Measurements from ENCODE around the gene HBA2. TPM values are rescaled to one million over a fixed set of nuclear protein-coding genes. Genes with fewer than 3 reads are reported as not detected.

The HBA2 gene
- total and polyA plus RNA-seq, 2 of the 4 experiments (the other 2 are of a cell fraction) = not detected

- H4K91ac ChIP-seq (ENCODE audit: insufficient read depth, low read depth, low read length) = no peak overlapping the region
- H3K9me3 ChIP-seq (ENCODE audit: control insufficient read depth, insufficient read depth, low read length) = no peaks in the 10 kb centered on the region
- H3K4me1 ChIP-seq (ENCODE audit: control insufficient read depth, insufficient read depth, low read length) = no peaks in the 10 kb centered on the region; the same call in 1 of the 2 replicates
- H3K27me3 ChIP-seq (ENCODE audit: control insufficient read depth, insufficient read depth, low read length) = no peaks in the 10 kb centered on the region
- H4K8ac ChIP-seq (ENCODE audit: low read depth in 2 of 2, low read length in 2 of 2) = no peak overlapping the region
- no peak overlapping the region for H3K27ac ChIP-seq (ENCODE audit: insufficient read depth, low read length)
- H3K23ac ChIP-seq (ENCODE audit: low read depth, low read length) = no peak overlapping the region
- H2AFZ ChIP-seq (replicated peaks; ENCODE audit: low read length, poor library complexity) = no peak overlapping the region
- H3K4me2 ChIP-seq (ENCODE audit: low read depth, low read length) = no peak overlapping the region
- 0 out of 2 replicates have a peak, but pooled peaks cover 2% of the 10 kb centered on the region for H3K36me3 ChIP-seq (ENCODE audit: control insufficient read depth, insufficient read depth, low read length)
- H3K4ac ChIP-seq (ENCODE audit: low read depth, low read length) = no peak overlapping the region
- no peak overlapping the region for H2BK5ac ChIP-seq (ENCODE audit: low read depth, low read length, poor library complexity, severe bottlenecking)
- no TSS peak for BruUV-seq (replicated peaks)
- in situ Hi-C loops (cut with MboI; ENCODE audit: low sequenced_read_pairs) = no loop called here
- ChIA-PET CTCF (no interaction called here), POLR2A (ENCODE audit: unreplicated experiment) (no interaction called here)
- no peak overlapping the region for H4K5ac ChIP-seq (ENCODE audit: low read depth, low read length)
- no peak overlapping the region for H2BK120ac ChIP-seq (ENCODE audit: low read depth, low read length)
- H3K9me1 ChIP-seq (ENCODE audit: insufficient read depth, low read length) = no peaks in the 10 kb centered on the region; the same call in 1 of the 2 replicates
- H3K79me1 ChIP-seq (ENCODE audit: low read depth in 1 of 2, low read length in 2 of 2) = peaks cover 40 to 71% of the 10 kb centered on the region in 2 experiments
- TF ChIP-seq RFX5 (IDR thresholded peaks at IDR 0.05; ENCODE audit: low read depth, low read length) (no peak), FOS (IDR thresholded peaks at IDR 0.05; ENCODE audit: low read depth, low read length) (no peak), BHLHE40 (IDR thresholded peaks at IDR 0.05; ENCODE audit: low read depth, low read length) (no peak), RAD21 (IDR thresholded peaks at IDR 0.05; ENCODE audit: low read length) (no peak), CTCF (conservative IDR thresholded peaks at IDR 0.05; ENCODE audit: low read depth, low read length) (no peak), ELK1 (IDR thresholded peaks at IDR 0.05; ENCODE audit: borderline replicate concordance, low read depth, low read length) (no peak), MXI1 (IDR thresholded peaks at IDR 0.05; ENCODE audit: borderline replicate concordance, low read depth, low read length) (no peak), POLR2A (IDR thresholded peaks at IDR 0.05; ENCODE audit: low read depth, low read length) (no peak), RCOR1 (IDR thresholded peaks at IDR 0.05; ENCODE audit: insufficient replicate concordance, low read length) (no peak), NFE2L2 (IDR thresholded peaks at IDR 0.05; ENCODE audit: low read depth, low read length) (no peak), MAFK (IDR thresholded peaks at IDR 0.05; ENCODE audit: low read depth, low read length) (no peak), USF2 (IDR thresholded peaks at IDR 0.05; ENCODE audit: low read depth, low read length) (no peak), SMC3 (IDR thresholded peaks at IDR 0.05; ENCODE audit: low read depth, low read length) (no peak), CHD1 (IDR thresholded peaks at IDR 0.05; ENCODE audit: low read depth, low read length) (no peak), CEBPB (IDR thresholded peaks at IDR 0.05; ENCODE audit: low read depth, low read length) (no peak), MAZ (IDR thresholded peaks at IDR 0.05; ENCODE audit: borderline replicate concordance, low read depth, low read length) (no peak)
- no peak overlapping the region for H3K56ac ChIP-seq (ENCODE audit: extremely low read depth, insufficient read depth, low read length)
- DNase-seq (no peak), ATAC-seq (ENCODE audit: low read depth) (no peak)
- H3K14ac ChIP-seq (replicated peaks; ENCODE audit: low read depth, low read length) = no peak overlapping the region
- H3K9ac ChIP-seq (ENCODE audit: low read depth, low read length) = no peak overlapping the region
- H3K18ac ChIP-seq (ENCODE audit: low read depth, low read length) = no peak overlapping the region
- H2AK9ac ChIP-seq (replicated peaks; ENCODE audit: low read depth, low read length, poor library complexity) = no peak overlapping the region
- WGBS, 2 experiments (ENCODE audit: extremely low coverage in 2 of 2, insufficient read length in 1 of 2) = 92% methylated on average over 2 of the region's 2 CpGs; no CpG with 5 or more reads in 1 of the 2 experiments
- H2BK20ac ChIP-seq (ENCODE audit: low read depth, low read length) = no peak overlapping the region
- H3K4me3 ChIP-seq (ENCODE audit: insufficient read depth, low read depth, low read length) = no peak overlapping the region
- dilution Hi-C loops (cut with HindIII; ENCODE audit: low sequenced_read_pairs, unreplicated experiment) = no loop called here
- H2AK5ac ChIP-seq (ENCODE audit: low read depth, low read length) = no peak overlapping the region
- H4K20me1 ChIP-seq (ENCODE audit: insufficient read depth, low read length) = peaks cover 38% of the 10 kb centered on the region
- no peak overlapping the region for H2BK15ac ChIP-seq (ENCODE audit: low read depth, low read length)
- intact Hi-C loops (cut with micrococcal nuclease) = no loop called here
Observed at GRCh38 chr16:129075-129474, 43.6 kb upstream of the HBA2 start.
